HG03025 (cell line): ENCODE data around the gene CDH22.

ENCODE experiments used
- ATAC-seq: cut with Tn5 transposase; IDR thresholded peaks from one replicate; pipeline ENCODE4 v1.9.1; 2021; ENCODE audit warnings: mild to moderate bottlenecking, moderate library complexity; ENCODE audit not compliant: unreplicated experiment, low FRiP score

Gene CDH22

GRCh38 chr20:46178891-46179290, 129.4 kb downstream of the CDH22 start:
- ATAC-seq, result no peak

- no peak for ATAC-seq
Measured at GRCh38 chr20:46177768-46178167, 130.5 kb downstream of the CDH22 start.

- no peak for ATAC-seq
Measured at GRCh38 chr20:46176739-46177378, 131.4 kb downstream of the CDH22 start.

- ATAC-seq, result no peak
Measured at GRCh38 chr20:46175127-46175494, 133.2 kb downstream of the CDH22 start.

GRCh38 chr20:46174469-46175126, 133.7 kb downstream of the CDH22 start:
- no peak for ATAC-seq

- ATAC-seq, result no peak
Measured at GRCh38 chr20:46173652-46174468, 134.4 kb downstream of the CDH22 start.

- ATAC-seq, result no peak
Measured at GRCh38 chr20:46172961-46173536, 135.2 kb downstream of the CDH22 start.

GRCh38 chr20:46172455-46172854, 135.8 kb downstream of the CDH22 start:
- no peak for ATAC-seq

GRCh38 chr20:46171909-46172308, 136.4 kb downstream of the CDH22 start:
- ATAC-seq, result no peak

GRCh38 chr20:46171476-46171875, 136.8 kb downstream of the CDH22 start:
- ATAC-seq, result no peak

GRCh38 chr20:46169245-46170171, 138.8 kb downstream of the CDH22 start:
- no peak for ATAC-seq

GRCh38 chr20:46168438-46168837, 139.9 kb downstream of the CDH22 start:
- no peak for ATAC-seq

- ATAC-seq, result no peak
Measured at GRCh38 chr20:46167080-46167479, 141.2 kb downstream of the CDH22 start.

GRCh38 chr20:46164254-46164653, 144.0 kb downstream of the CDH22 start:
- ATAC-seq, result no peak

- no peak for ATAC-seq
Measured at GRCh38 chr20:46161921-46162320, 146.4 kb downstream of the CDH22 start.

- ATAC-seq, result no peak
Measured at GRCh38 chr20:46160661-46161060, 147.6 kb downstream of the CDH22 start.

- ATAC-seq, result no peak
Measured at GRCh38 chr20:46159101-46159897, 149.0 kb downstream of the CDH22 start.

GRCh38 chr20:46158476-46158987, 149.8 kb downstream of the CDH22 start:
- ATAC-seq, result no peak

- no peak for ATAC-seq
Measured at GRCh38 chr20:46157625-46158024, 150.7 kb downstream of the CDH22 start.
